Panc1 (cell line): Measurements from ENCODE around the gene ADNP. TPM values are rescaled to one million over a fixed set of nuclear protein-coding genes. Genes with fewer than 3 reads are reported as not detected.
A peak's percentile ranks its signal among the peaks of the same experiment; 100 is the strongest.

Experiments
- ATAC-seq: fragments of 200-7000 bp; cut with Tn5 transposase; 2 replicates; pipeline ENCODE4 v1.9.1; 2020; ENCODE audit warnings: mild to moderate bottlenecking, moderate library complexity
- Bru-seq: library from RNA; stranded (reverse); fragments of 400-500 nt; gene quantifications from one replicate; lab custom pipeline; 2021; lab: Mats Ljungman, UMichigan
- BruChase-seq, 2 experiments: library from RNA; stranded (reverse); fragments of 400-500 nt; gene quantifications; one replicate each; lab custom pipeline; 2021; lab: Mats Ljungman, UMichigan
- BruUV-seq: library from RNA; stranded (reverse); fragments of 400-500 nt; replicated peaks from 2 replicates; lab custom pipeline; 2021; lab: Mats Ljungman, UMichigan
- CTCF ChIA-PET: fragments of 300-600 bp; sonication (Branson Sonifier 250); formaldehyde crosslinking; loops from one replicate; lab custom pipeline; 2022; ENCODE audit warnings: antibody characterized with exemption; lab: Charles Lee
- POLR2A ChIA-PET: fragments of 300-600 bp; sonication (Branson Sonifier 250); formaldehyde crosslinking; loops from one replicate; lab custom pipeline; 2022; ENCODE audit warnings: antibody characterized with exemption; lab: Charles Lee
- DNase-seq: peaks from one replicate; pipeline ENCODE4 v3.0.0-alpha.2; 2010; ENCODE audit warnings: low read depth, low spot score
- H3K27ac ChIP-seq: 2 replicates; pipeline ENCODE4 v1.5.1; 2011; ENCODE audit warnings: mild to moderate bottlenecking, low read length, inconsistent platforms
- H3K27me3 ChIP-seq: fragments of 200-500 bp; sonication (Bioruptor generic); 2 replicates; pipeline ENCODE4 v1.6.0; 2014; ENCODE audit warnings: low read length, inconsistent platforms; ENCODE audit not compliant: control insufficient read depth, insufficient read depth
- H3K36me3 ChIP-seq: fragments of 200-500 bp; sonication (Bioruptor generic); 2 replicates; pipeline ENCODE4 v1.5.1; 2014; ENCODE audit warnings: inconsistent platforms, mild to moderate bottlenecking, low read length, moderate library complexity; ENCODE audit not compliant: control insufficient read depth, insufficient read depth
- H3K4me1 ChIP-seq: 2 replicates; pipeline ENCODE4 v1.5.1; 2011; ENCODE audit warnings: inconsistent platforms, mild to moderate bottlenecking, low read length, moderate library complexity; ENCODE audit not compliant: control insufficient read depth, insufficient read depth
- H3K4me3 ChIP-seq, 2 experiments: 2 replicates each; pipeline ENCODE4 v1.5.1; 2011 to 2012; ENCODE audit warnings: low read depth in 2 of 2, low read length in 2 of 2, mild to moderate bottlenecking in 2 of 2, inconsistent platforms in 1 of 2, moderate library complexity in 1 of 2
- H3K9me3 ChIP-seq: fragments of 200-500 bp; sonication (Bioruptor generic); 2 replicates; pipeline ENCODE4 v1.5.1; 2014; ENCODE audit warnings: low read depth, mild to moderate bottlenecking, inconsistent platforms, low read length, moderate library complexity; ENCODE audit not compliant: control insufficient read depth, insufficient read depth
- CTCF ChIP-seq: fragments of 450-650 bp; IDR thresholded peaks from 2 replicates; pipeline ENCODE4 v1.5.1; 2017; ENCODE audit warnings: mild to moderate bottlenecking
- POLR2AphosphoS5 ChIP-seq: IDR thresholded peaks from 2 replicates; pipeline ENCODE4 v1.6.1; 2012; ENCODE audit warnings: mild to moderate bottlenecking, low read depth, low read length, moderate library complexity
- REST ChIP-seq, 2 experiments: IDR thresholded peaks; 2 replicates each; pipeline ENCODE4 v1.6.1; 2011 to 2012; ENCODE audit warnings: low read depth in 2 of 2, control low read depth in 1 of 2, low read length in 1 of 2, mild to moderate bottlenecking in 1 of 2, moderate library complexity in 1 of 2; ENCODE audit not compliant: insufficient read depth in 1 of 2
- SIN3A ChIP-seq: IDR thresholded peaks from 2 replicates; pipeline ENCODE4 v1.6.1; 2012; ENCODE audit warnings: low read depth, mild to moderate bottlenecking, low read length, moderate library complexity, borderline replicate concordance; ENCODE audit not compliant: insufficient read depth
- TCF7L2 ChIP-seq: IDR thresholded peaks from 2 replicates; pipeline ENCODE4 v1.6.1; 2011; ENCODE audit warnings: mild to moderate bottlenecking, low read depth, low read length, inconsistent platforms
- in situ Hi-C: cut with HindIII; loops from 2 replicates; pipeline ENCODE4 v1.10.0; 2016; ENCODE audit warnings: low sequenced_read_pairs, low pct_unique_long_range_greater_than_20kb
- intact Hi-C: fragments of 100-400 bp; cut with micrococcal nuclease; formaldehyde crosslinking; loops from one replicate; pipeline ENCODE4 v1.10.0; 2022; ENCODE audit not compliant: unreplicated experiment
- long read RNA-seq: library from polyadenylated mRNA; unstranded; transcript quantifications from one replicate; pipeline ENCODE4 v2.0.0, GENCODE V29; 2021; ENCODE audit not compliant: unreplicated experiment
- polyA plus RNA-seq: library from polyadenylated mRNA; unstranded; fragments of >200 nt; gene quantifications from one replicate; pipeline ENCODE4 v1.2.1, GENCODE V29; 2012; ENCODE audit warnings: missing spikeins; ENCODE audit not compliant: insufficient read length
- total RNA-seq: library from RNA; stranded (reverse); gene quantifications from one replicate; pipeline ENCODE4 v1.2.1, GENCODE V29; 2021; ENCODE audit not compliant: unreplicated experiment

Gene ADNP
- total RNA-seq (65.1 TPM), Bru-seq, nascent RNA (percentile 97 among the genes with signal in this experiment), BruChase-seq, experiment 1, labeled RNA remaining after a 2-hour chase (percentile 98 among the genes with signal in this experiment), BruChase-seq, experiment 2, labeled RNA remaining after a 6-hour chase (percentile 91 among the genes with signal in this experiment)
- 32.5 TPM for polyA plus RNA-seq
- long read RNA-seq, full-length matches to known transcripts = 28 of 76 reads
- long read RNA-seq, partial matches to known transcripts = 2 of 76 reads
- long read RNA-seq, other reads (novel, unspliced or antisense) = 46 of 76 reads

- TF ChIP-seq TCF7L2 = no peak
- peak; percentile 54; the same call in 1 of the 2 replicates for TF ChIP-seq SIN3A
- TF ChIP-seq CTCF = peak; percentile 84
- peak; percentile 80 for TF ChIP-seq POLR2AphosphoS5
- no peak for TF ChIP-seq REST (IDR thresholded peaks at IDR 0.05; ENCODE audit: insufficient read depth in 1 of 2, low read depth in 2 of 2, low read length in 1 of 2)
- BruUV-seq = no TSS peak
- in situ Hi-C loops = no loop called here
- Histone ChIP-seq H3K4me3 (peak within 1 kb of the TSS; percentile 59 to 90), H3K36me3 (peaks cover 55% of the 10 kb centered on the region), H3K4me1 (peaks cover 22% of the 10 kb centered on the region), H3K27ac (peak within 1 kb of the TSS; percentile 95), H3K9me3 (no peaks in the 10 kb centered on the region), H3K27me3 (no peaks in the 10 kb centered on the region)
- intact Hi-C loops = loop anchor here (5.0 kb wide), 1 partner anchor 139 kb away; no protein-coding TSS in a partner anchor
- POLR2A ChIA-PET = interaction anchor here (0.5 to 1.1 kb wide), 10 partner anchors 14 to 379 kb away, joined by 3 to 17 read pairs (median 4); partner anchors contain the start of genes DPM1 and MOCS3
- DNase-seq = peak; percentile 83
- peak; percentile 90 for ATAC-seq
- CTCF ChIA-PET = interaction anchor here (0.6 kb wide), 2 partner anchors 11 kb away, joined by 3 to 8 read pairs; no protein-coding TSS in a partner anchor
Measured at GRCh38 chr20:50931306-50932015, at the start of gene ADNP. Gene ADNP (minus strand): TSS chr20:50931437. CDS start chr20:50903996, 27,441 bp downstream.

GRCh38 chr20:50980071-50980681 lies 48.9 kb upstream of the ADNP start:
- no TSS peak for BruUV-seq
- POLR2A ChIA-PET = no interaction called here
- H3K9me3 ChIP-seq = no peaks in the 10 kb centered on the region

More at GRCh38 chr20:50980071-50980681, 48.9 kb upstream of the ADNP start:
- Histone ChIP-seq H3K27ac (no peak overlapping the region), H3K27me3 (no peaks in the 10 kb centered on the region), H3K4me3 (no peak overlapping the region), H3K4me1 (0 out of 2 replicates have a peak, but pooled peaks cover 3% of the 10 kb centered on the region), H3K36me3 (no peaks in the 10 kb centered on the region)
- CTCF ChIA-PET = interaction anchor here (1.3 kb wide), 1 partner anchor 333 kb away, joined by 7 read pairs; no protein-coding TSS in a partner anchor
- TF ChIP-seq SIN3A (no peak), CTCF (no peak), POLR2AphosphoS5 (no peak), TCF7L2 (no peak), REST (IDR thresholded peaks at IDR 0.05; ENCODE audit: insufficient read depth in 1 of 2, low read depth in 2 of 2, low read length in 1 of 2) (no peak)
- intact Hi-C loops (loop anchor here (10.0 kb wide), 2 partner anchors 615 to 645 kb away; no protein-coding TSS in a partner anchor), in situ Hi-C loops (no loop called here)
- ATAC-seq (peak; percentile 82), DNase-seq (peak; percentile 99)
